Measurements from ENCODE around the gene GPNMB.
"Not testable (repeated sequence)": the region's sequence is repeated elsewhere in the genome, so short reads cannot be mapped to it uniquely, and the experiment has no call there.

Gene GPNMB

DNA sequence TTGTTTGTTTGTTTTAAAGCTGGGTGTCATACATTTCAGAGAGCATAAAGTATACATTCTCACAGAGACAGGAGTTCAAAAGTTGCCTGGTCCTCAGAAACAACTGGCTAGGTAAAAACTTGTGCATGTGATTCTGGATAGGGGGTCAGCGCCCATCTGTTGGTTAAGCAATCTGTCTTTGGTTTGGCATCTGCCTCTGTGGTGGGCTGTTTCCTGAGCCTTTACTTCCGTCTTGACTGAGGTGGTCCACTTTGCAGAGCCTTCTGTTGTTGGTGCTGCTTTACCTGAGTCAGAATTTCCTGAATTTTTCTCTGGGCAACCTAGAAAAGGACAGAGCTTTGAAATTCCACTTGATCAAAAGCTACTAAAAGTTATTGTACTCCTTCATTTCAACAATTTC is 65.6 kb downstream of the GPNMB start:
- DNase-seq: not testable (repeated sequence)

GRCh38 chr7:23315366-23315765 is 68.8 kb downstream of the GPNMB start:
- no peak for DNase-seq

Measured in CD4-positive, alpha-beta T cell treated with Interferon gamma for 1 hour (primary cell).